H9 (cell line): Measurements from ENCODE around the gene GNAS-AS1. TPM values are rescaled to one million over a fixed set of nuclear protein-coding genes. Genes with fewer than 3 reads are reported as not detected.

Experiments used
- DNase-seq: peaks from one replicate; pipeline ENCODE4 v3.0.0-alpha.2; 2017
- H2AFZ ChIP-seq: one replicate; pipeline ENCODE4 v1.6.1; 2013; ENCODE audit warnings: mild to moderate bottlenecking, low read length, control low read depth, moderate library complexity
- H2AK5ac ChIP-seq: 2 replicates; pipeline ENCODE4 v1.6.1; 2013; ENCODE audit warnings: low read length, control low read depth, mixed read lengths; ENCODE audit not compliant: insufficient read length
- H2BK120ac ChIP-seq: one replicate; pipeline ENCODE4 v1.6.1; 2013; ENCODE audit warnings: low read depth, mild to moderate bottlenecking, low read length, control low read depth, inconsistent platforms; ENCODE audit not compliant: poor library complexity, severe bottlenecking
- H2BK12ac ChIP-seq: 2 replicates; pipeline ENCODE4 v1.6.1; 2013; ENCODE audit warnings: low read length, control low read depth, mixed read lengths, low read depth; ENCODE audit not compliant: insufficient read length
- H2BK15ac ChIP-seq: 2 replicates; pipeline ENCODE4 v1.6.1; 2013; ENCODE audit warnings: low read depth, low read length, control low read depth
- H2BK20ac ChIP-seq: one replicate; pipeline ENCODE4 v1.6.1; 2013; ENCODE audit warnings: low read depth, mild to moderate bottlenecking, low read length, control low read depth, inconsistent platforms; ENCODE audit not compliant: poor library complexity, severe bottlenecking
- H2BK5ac ChIP-seq: 2 replicates; pipeline ENCODE4 v1.6.1; 2013; ENCODE audit warnings: low read length, control low read depth, mixed read lengths; ENCODE audit not compliant: insufficient read length
- H3K14ac ChIP-seq: 2 replicates; pipeline ENCODE4 v1.6.1; 2013; ENCODE audit warnings: low read length, control low read depth; ENCODE audit not compliant: insufficient read depth
- H3K18ac ChIP-seq: 2 replicates; pipeline ENCODE4 v1.6.1; 2013; ENCODE audit warnings: low read depth, mild to moderate bottlenecking, mixed read lengths, low read length, control low read depth; ENCODE audit not compliant: insufficient read length
- H3K23ac ChIP-seq: 2 replicates; pipeline ENCODE4 v1.6.1; 2013; ENCODE audit warnings: low read length, control low read depth, mixed read lengths, low read depth; ENCODE audit not compliant: insufficient read length
- H3K23me2 ChIP-seq: 2 replicates; pipeline ENCODE4 v1.6.1; 2013; ENCODE audit warnings: low read depth, mild to moderate bottlenecking, mixed read lengths, low read length, control low read depth; ENCODE audit not compliant: insufficient read length, poor library complexity, severe bottlenecking
- H3K27ac ChIP-seq: 2 replicates; pipeline ENCODE4 v1.5.1; 2013; ENCODE audit warnings: low read length, control low read depth, mixed read lengths, low read depth; ENCODE audit not compliant: insufficient read length
- H3K27me3 ChIP-seq: 2 replicates; pipeline ENCODE4 v1.6.1; 2013; ENCODE audit warnings: low read length, control low read depth, inconsistent platforms; ENCODE audit not compliant: insufficient read depth
- H3K4ac ChIP-seq: 2 replicates; pipeline ENCODE4 v1.6.1; 2013; ENCODE audit warnings: low read depth, mild to moderate bottlenecking, control low read depth, inconsistent platforms, low read length, moderate library complexity
- H3K4me1 ChIP-seq: 2 replicates; pipeline ENCODE4 v1.6.1; 2013; ENCODE audit warnings: low read length, control low read depth, inconsistent platforms; ENCODE audit not compliant: insufficient read depth
- H3K4me2 ChIP-seq: 2 replicates; pipeline ENCODE4 v1.6.1; 2013; ENCODE audit warnings: low read length, control low read depth, mixed read lengths; ENCODE audit not compliant: insufficient read length, insufficient read depth
- H3K56ac ChIP-seq: 2 replicates; pipeline ENCODE4 v1.6.1; 2013; ENCODE audit warnings: low read depth, mild to moderate bottlenecking, mixed read lengths, low read length, control low read depth; ENCODE audit not compliant: insufficient read length
- H3K79me1 ChIP-seq: 2 replicates; pipeline ENCODE4 v1.6.1; 2013; ENCODE audit warnings: low read depth, mild to moderate bottlenecking, moderate library complexity, low read length, control low read depth, inconsistent platforms; ENCODE audit not compliant: insufficient read depth, poor library complexity, severe bottlenecking
- H3K79me2 ChIP-seq: 2 replicates; pipeline ENCODE4 v1.6.1; 2013; ENCODE audit warnings: low read length, control low read depth, inconsistent platforms; ENCODE audit not compliant: insufficient read depth
- H3K9ac ChIP-seq: 2 replicates; pipeline ENCODE4 v1.6.1; 2013; ENCODE audit warnings: low read length, control low read depth, mixed read lengths; ENCODE audit not compliant: insufficient read length; ENCODE audit errors: extremely low read depth
- H3K9me3 ChIP-seq: one replicate; pipeline ENCODE4 v1.6.1; 2013; ENCODE audit warnings: low read depth, low read length, inconsistent platforms; ENCODE audit not compliant: control insufficient read depth
- H3T11ph ChIP-seq: one replicate; pipeline ENCODE4 v1.6.1; 2013; ENCODE audit warnings: mild to moderate bottlenecking, low read length, control low read depth, inconsistent platforms
- H4K20me1 ChIP-seq: one replicate; pipeline ENCODE4 v1.6.1; 2013; ENCODE audit not compliant: control insufficient read depth, insufficient read length, insufficient read depth
- H4K5ac ChIP-seq: 2 replicates; pipeline ENCODE4 v1.6.1; 2013; ENCODE audit warnings: low read depth, mild to moderate bottlenecking, mixed read lengths, low read length, control low read depth; ENCODE audit not compliant: insufficient read length
- H4K8ac ChIP-seq: replicated peaks from 2 replicates; pipeline ENCODE4 v1.6.1; 2013; ENCODE audit warnings: low read length, control low read depth, mixed read lengths, low read depth; ENCODE audit not compliant: insufficient read length
- H4K91ac ChIP-seq: 2 replicates; pipeline ENCODE4 v1.6.1; 2013; ENCODE audit warnings: low read depth, mild to moderate bottlenecking, moderate library complexity, mixed read lengths, low read length, control low read depth; ENCODE audit not compliant: insufficient read length
- H3K27ac Mint-ChIP-seq, 3 experiments: 2 replicates in 2 of 3; 3 replicates in 1 of 3; pipeline ENCODE4 v1.8.0; 2020 to 2021; ENCODE audit warnings: mixed read lengths in 3 of 3, mild to moderate bottlenecking in 1 of 3, moderate library complexity in 1 of 3
- H3K27me3 Mint-ChIP-seq: 2 replicates; pipeline ENCODE4 v1.8.0; 2021; ENCODE audit warnings: low read depth, mild to moderate bottlenecking, moderate library complexity, mixed read lengths
- H3K36me3 Mint-ChIP-seq, 3 experiments: 2 replicates in 2 of 3; 3 replicates in 1 of 3; pipeline ENCODE4 v1.8.0; 2020 to 2021; ENCODE audit warnings: low read depth in 3 of 3, mixed read lengths in 3 of 3; ENCODE audit not compliant: insufficient read depth in 1 of 3
- H3K4me1 Mint-ChIP-seq, 2 experiments: 2 replicates each; pipeline ENCODE4 v1.8.0; 2020; ENCODE audit warnings: mixed read lengths in 2 of 2
- H3K4me3 Mint-ChIP-seq, 2 experiments: 2 replicates in 1 of 2; 3 replicates in 1 of 2; pipeline ENCODE4 v1.8.0; 2020 to 2021; ENCODE audit warnings: mild to moderate bottlenecking in 2 of 2, mixed read lengths in 2 of 2, moderate library complexity in 1 of 2
- H3K9me3 Mint-ChIP-seq, 2 experiments: 2 replicates in 1 of 2; 3 replicates in 1 of 2; pipeline ENCODE4 v1.8.0; 2020; ENCODE audit warnings: mild to moderate bottlenecking in 2 of 2, mixed read lengths in 2 of 2, moderate library complexity in 1 of 2
- WGBS: extraction: QIAGEN DNeasy Blood & Tissue Kit; methylation state at CpG from one replicate; pipeline ENCODE4 v1.1.7; 2013; ENCODE audit warnings: missing lambda C conversion rate, low lambda C conversion rate, mixed read lengths; ENCODE audit not compliant: insufficient read length; ENCODE audit errors: extremely low coverage; 5-methylcytosine and 5-hydroxymethylcytosine counted together
- total RNA-seq: library from RNA; stranded (reverse); gene quantifications from 2 replicates; pipeline ENCODE4 v1.2.1, GENCODE V29; 2021
- TF ChIP-seq, protein P1 (sequence below): fragments of 200-600 bp; sonication (generic); conservative IDR thresholded peaks from 3 replicates; pipeline ENCODE4 v1.8.0; 2021; ENCODE audit warnings: antibody characterized with exemption, mild to moderate bottlenecking

The GNAS-AS1 gene
- total RNA-seq, 1 experiment from 2014 or later = 11.3 TPM

DNA sequence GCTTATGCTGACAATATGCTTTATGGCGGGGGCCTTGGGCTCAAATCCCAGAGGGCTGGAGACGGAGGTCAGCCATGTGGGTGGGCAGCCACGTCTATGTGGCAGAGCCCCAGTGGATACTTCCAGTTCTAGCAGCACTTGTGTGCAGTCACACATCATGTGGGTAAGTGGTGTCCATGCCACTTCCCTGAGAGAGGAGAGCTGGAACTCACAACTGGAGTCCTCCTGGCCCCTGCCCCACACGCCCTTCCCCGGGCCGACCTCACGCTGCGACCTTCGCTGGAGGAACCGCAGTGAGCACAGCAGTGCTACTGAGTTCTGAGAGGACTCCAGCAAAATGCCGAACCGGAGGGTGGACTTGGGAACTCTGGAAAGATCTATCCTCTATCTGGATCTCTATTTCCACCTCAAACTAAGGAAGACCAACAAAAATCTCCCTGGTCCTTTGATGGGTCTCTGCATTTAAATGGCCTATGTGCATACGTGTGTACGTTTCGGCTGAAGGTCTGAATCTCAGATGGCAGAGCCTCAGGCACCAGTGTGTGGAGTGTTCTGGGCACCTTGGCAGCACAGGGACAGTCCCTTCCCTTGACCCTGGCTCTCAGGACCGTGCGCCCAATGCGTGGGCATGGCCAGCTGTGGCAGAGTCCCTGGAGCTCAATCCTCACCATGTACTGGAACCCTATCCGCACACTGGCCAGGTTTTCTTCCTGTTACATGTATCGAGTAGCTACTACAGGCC, 55.4 kb downstream of the GNAS-AS1 start:
- Histone ChIP-seq H2AK5ac (no peak overlapping the region), H3K23me2 (no peaks in the 10 kb centered on the region), H2BK5ac (no peak overlapping the region), H4K5ac (no peak overlapping the region), H4K91ac (no peak overlapping the region), H3K79me1 (no peaks in the 10 kb centered on the region), H2BK15ac (no peak overlapping the region), H3K4me2 (no peak overlapping the region), H3K56ac (no peak overlapping the region), H3T11ph (no peak overlapping the region), H3K9me3 (no peaks in the 10 kb centered on the region), H3K14ac (no peak overlapping the region), H2BK12ac (no peak overlapping the region), H3K4me1 (peaks cover 2% of the 10 kb centered on the region; the same call in 1 of the 2 replicates), H4K20me1 (no peaks in the 10 kb centered on the region), H4K8ac (no peak overlapping the region), H3K23ac (no peak overlapping the region), H2AFZ (no peak overlapping the region), H3K4ac (no peak overlapping the region), H3K27me3 (no peaks in the 10 kb centered on the region), H2BK120ac (no peak overlapping the region), H3K79me2 (no peaks in the 10 kb centered on the region), H2BK20ac (no peak overlapping the region), H3K9ac (no peak overlapping the region), H3K27ac (no peak overlapping the region), H3K18ac (no peak overlapping the region)
- DNase-seq = no peak
- WGBS = no CpG with 5 or more reads among the region's 20 CpGs
- H3K4me1 Mint-ChIP-seq = peaks cover 15 to 46% of the 10 kb centered on the region in 2 experiments
- TF ChIP-seq, protein P1, sequence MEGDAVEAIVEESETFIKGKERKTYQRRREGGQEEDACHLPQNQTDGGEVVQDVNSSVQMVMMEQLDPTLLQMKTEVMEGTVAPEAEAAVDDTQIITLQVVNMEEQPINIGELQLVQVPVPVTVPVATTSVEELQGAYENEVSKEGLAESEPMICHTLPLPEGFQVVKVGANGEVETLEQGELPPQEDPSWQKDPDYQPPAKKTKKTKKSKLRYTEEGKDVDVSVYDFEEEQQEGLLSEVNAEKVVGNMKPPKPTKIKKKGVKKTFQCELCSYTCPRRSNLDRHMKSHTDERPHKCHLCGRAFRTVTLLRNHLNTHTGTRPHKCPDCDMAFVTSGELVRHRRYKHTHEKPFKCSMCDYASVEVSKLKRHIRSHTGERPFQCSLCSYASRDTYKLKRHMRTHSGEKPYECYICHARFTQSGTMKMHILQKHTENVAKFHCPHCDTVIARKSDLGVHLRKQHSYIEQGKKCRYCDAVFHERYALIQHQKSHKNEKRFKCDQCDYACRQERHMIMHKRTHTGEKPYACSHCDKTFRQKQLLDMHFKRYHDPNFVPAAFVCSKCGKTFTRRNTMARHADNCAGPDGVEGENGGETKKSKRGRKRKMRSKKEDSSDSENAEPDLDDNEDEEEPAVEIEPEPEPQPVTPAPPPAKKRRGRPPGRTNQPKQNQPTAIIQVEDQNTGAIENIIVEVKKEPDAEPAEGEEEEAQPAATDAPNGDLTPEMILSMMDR = no peak
- H3K9me3 Mint-ChIP-seq = no peaks in the 10 kb centered on the region; a peak in 1 of 5 replicates
- no peak overlapping the region for H3K4me3 Mint-ChIP-seq
- peaks cover 0 to 3% (median 0%) of the 10 kb centered on the region in 3 experiments; a peak in 1 of 7 replicates for H3K36me3 Mint-ChIP-seq
- H3K27ac Mint-ChIP-seq = no peak overlapping the region; a peak in 1 of 7 replicates
- peaks cover 14% of the 10 kb centered on the region for H3K27me3 Mint-ChIP-seq
